ENCODE measurements around the gene PLEKHG1. TPM values are rescaled to one million over a fixed set of nuclear protein-coding genes. Genes with fewer than 3 reads are reported as not detected.

Gene PLEKHG1
- total and polyA plus RNA-seq, 2 donors (not counting 1 experiment from before 2014, with no cell fraction given): 66.2 to 450 TPM

DNA sequence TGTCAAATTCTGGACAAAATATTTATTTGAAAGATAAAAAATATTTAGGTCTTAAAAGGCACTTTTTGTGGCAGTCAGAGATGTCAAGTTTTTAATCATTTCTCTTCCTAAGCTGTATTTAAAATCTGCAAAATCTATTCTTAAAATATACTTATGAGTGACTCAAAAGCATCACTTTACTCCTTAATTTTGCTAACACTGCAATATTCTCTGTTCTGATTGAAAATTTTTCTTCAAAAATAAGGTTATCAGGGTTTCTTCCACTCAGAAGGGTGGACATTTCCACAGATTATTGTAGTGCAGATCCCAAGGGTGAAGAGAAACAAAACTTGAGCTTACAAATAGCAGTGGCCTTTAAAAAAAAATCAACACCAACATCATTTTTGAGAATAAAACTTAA, 27.5 kb downstream of the PLEKHG1 start:
- peaks cover 0 to 7% (median 0%) of the 10 kb centered on the region in 3 donors for H3K9me3 ChIP-seq (ENCODE audit: control extremely low read depth in 1 of 3, control insufficient read depth in 2 of 3, insufficient read depth in 1 of 3, low read length in 2 of 3)
- peaks cover 91% of the 10 kb centered on the region for H3K79me2 ChIP-seq (ENCODE audit: control insufficient read depth, insufficient read depth, low read length)
- DNase-seq (no peak), ATAC-seq (ENCODE audit: low read depth) (no peak)
- H3K9ac ChIP-seq (ENCODE audit: low read length): peak overlapping the region; percentile 15
- peak overlapping the region; percentile 41 for H3K4me2 ChIP-seq (replicated peaks; ENCODE audit: low read depth, low read length, poor library complexity, severe bottlenecking)
- TF ChIP-seq EZH2 (IDR thresholded peaks at IDR 0.05; ENCODE audit: borderline replicate concordance, insufficient read depth, low read depth, low read length, poor library complexity, severe bottlenecking) (no peak), CTCF (IDR thresholded peaks at IDR 0.05) (no peak)
- H3K4me1 ChIP-seq (ENCODE audit: control insufficient read depth in 2 of 2, insufficient read depth in 2 of 2, low read length in 2 of 2): peaks cover 92 to 94% of the 10 kb centered on the region in 2 donors
- H3K27ac ChIP-seq (ENCODE audit: low read length in 2 of 2): peak overlapping the region; percentile 9 to 96
- Mint-ChIP-seq H3K4me1 (peaks cover 91% of the 10 kb centered on the region), H3K27me3 (no peaks in the 10 kb centered on the region), H3K27ac (peak overlapping the region; percentile 77), H3K4me3 (peak overlapping the region; percentile 64), H3K9me3 (ENCODE audit: insufficient read depth) (no peaks in the 10 kb centered on the region)
- intact Hi-C loops (cut with micrococcal nuclease): no loop called here
- CTCF ChIA-PET: interaction anchor here (0.6 kb wide), 1 partner anchor 47 kb away, joined by 3 read pairs; no protein-coding TSS in a partner anchor
- peak overlapping the region in 1 of 5 experiments; percentile 2 for H3K4me3 ChIP-seq (ENCODE audit: control extremely low read depth in 1 of 5, extremely low read depth in 1 of 5, insufficient read depth in 1 of 5, low read depth in 2 of 5, low read length in 4 of 5)
- H4K20me1 ChIP-seq (ENCODE audit: control insufficient read depth, insufficient read depth, low read length, poor library complexity, severe bottlenecking): no peaks in the 10 kb centered on the region
- POLR2A ChIA-PET: no interaction called here
- no peaks in the 10 kb centered on the region for H3K27me3 ChIP-seq (replicated peaks in 1 of 4; ENCODE audit: control extremely low read depth in 1 of 4, control insufficient read depth in 3 of 4, insufficient read depth in 4 of 4, low read length in 3 of 4)
- no peak overlapping the region for H2AFZ ChIP-seq (ENCODE audit: insufficient read depth, low read depth, low read length, poor library complexity, severe bottlenecking)
- H3K36me3 ChIP-seq (replicated peaks in 1 of 2; ENCODE audit: control extremely low read depth in 1 of 2, control insufficient read depth in 1 of 2, extremely low read depth in 1 of 2, insufficient read depth in 2 of 2, low read length in 1 of 2): peaks cover 4 to 5% of the 10 kb centered on the region in 2 experiments

GRCh38 chr6:150627585-150628025, 27.9 kb downstream of the PLEKHG1 start:
- ChIA-PET POLR2A (no interaction called here), CTCF (interaction anchor here (0.6 kb wide), 1 partner anchor 47 kb away, joined by 3 read pairs; no protein-coding TSS in a partner anchor)
- H3K36me3 ChIP-seq (replicated peaks in 1 of 2; ENCODE audit: control extremely low read depth in 1 of 2, control insufficient read depth in 1 of 2, extremely low read depth in 1 of 2, insufficient read depth in 2 of 2, low read length in 1 of 2): peaks cover 4 to 5% of the 10 kb centered on the region in 2 experiments
- Mint-ChIP-seq H3K27me3 (no peaks in the 10 kb centered on the region), H3K27ac (peak overlapping the region; percentile 77), H3K9me3 (ENCODE audit: insufficient read depth) (no peaks in the 10 kb centered on the region), H3K4me3 (peak overlapping the region; percentile 64), H3K4me1 (peaks cover 91% of the 10 kb centered on the region)
- H2AFZ ChIP-seq (ENCODE audit: insufficient read depth, low read depth, low read length, poor library complexity, severe bottlenecking): no peak overlapping the region
- peak overlapping the region; percentile 9 to 96 for H3K27ac ChIP-seq (ENCODE audit: low read length in 2 of 2)
- intact Hi-C loops (cut with micrococcal nuclease): no loop called here
- DNase-seq (peak; percentile 19), ATAC-seq (ENCODE audit: low read depth) (no peak)
- H3K9ac ChIP-seq (ENCODE audit: low read length): peak overlapping the region; percentile 15
- peak overlapping the region; percentile 41 for H3K4me2 ChIP-seq (replicated peaks; ENCODE audit: low read depth, low read length, poor library complexity, severe bottlenecking)
- H3K79me2 ChIP-seq (ENCODE audit: control insufficient read depth, insufficient read depth, low read length): peaks cover 90% of the 10 kb centered on the region
- no peaks in the 10 kb centered on the region for H4K20me1 ChIP-seq (ENCODE audit: control insufficient read depth, insufficient read depth, low read length, poor library complexity, severe bottlenecking)
- WGBS (ENCODE audit: insufficient coverage): no CpG with 5 or more reads among the region's 5 CpGs
- TF ChIP-seq EZH2 (IDR thresholded peaks at IDR 0.05; ENCODE audit: borderline replicate concordance, insufficient read depth, low read depth, low read length, poor library complexity, severe bottlenecking) (no peak), CTCF (IDR thresholded peaks at IDR 0.05) (no peak)
- H3K9me3 ChIP-seq (ENCODE audit: control extremely low read depth in 1 of 3, control insufficient read depth in 2 of 3, insufficient read depth in 1 of 3, low read length in 2 of 3): peaks cover 0 to 7% (median 0%) of the 10 kb centered on the region in 3 donors
- H3K27me3 ChIP-seq (replicated peaks in 1 of 4; ENCODE audit: control extremely low read depth in 1 of 4, control insufficient read depth in 3 of 4, insufficient read depth in 4 of 4, low read length in 3 of 4): no peaks in the 10 kb centered on the region
- H3K4me1 ChIP-seq (ENCODE audit: control insufficient read depth in 2 of 2, insufficient read depth in 2 of 2, low read length in 2 of 2): peaks cover 92 to 94% of the 10 kb centered on the region in 2 donors
- peak overlapping the region in 1 of 5 experiments; percentile 2 for H3K4me3 ChIP-seq (ENCODE audit: control extremely low read depth in 1 of 5, extremely low read depth in 1 of 5, insufficient read depth in 1 of 5, low read depth in 2 of 5, low read length in 4 of 5)
